Stromal cell of bone marrow (primary cell): ENCODE measurements around the gene SPTB.

ENCODE experiments used
- DNase-seq: peaks from one replicate; pipeline ENCODE4 v3.0.0-alpha.2; 2012; ENCODE audit warnings: low read depth

Gene SPTB

DNA sequence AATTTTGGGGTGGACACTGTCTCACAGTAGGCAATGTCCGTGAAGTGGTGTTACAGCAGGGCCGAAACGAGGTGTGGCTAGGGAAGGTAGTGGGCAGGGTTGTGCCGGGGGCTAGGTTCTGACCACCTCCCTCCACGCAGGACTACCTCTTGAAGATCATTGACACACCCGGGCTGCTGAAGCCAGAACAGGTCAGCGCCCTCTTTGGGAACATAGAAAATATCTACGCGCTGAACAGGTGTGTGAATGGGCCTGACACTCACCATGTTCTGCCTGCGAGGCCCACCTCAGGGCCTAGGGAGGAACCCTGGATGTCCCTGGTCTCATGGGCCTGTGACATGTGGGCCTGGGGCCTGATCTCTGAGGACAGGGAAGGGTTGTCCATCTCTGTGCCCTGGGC is 150.9 kb downstream of the SPTB start:
- no peak for DNase-seq

DNA sequence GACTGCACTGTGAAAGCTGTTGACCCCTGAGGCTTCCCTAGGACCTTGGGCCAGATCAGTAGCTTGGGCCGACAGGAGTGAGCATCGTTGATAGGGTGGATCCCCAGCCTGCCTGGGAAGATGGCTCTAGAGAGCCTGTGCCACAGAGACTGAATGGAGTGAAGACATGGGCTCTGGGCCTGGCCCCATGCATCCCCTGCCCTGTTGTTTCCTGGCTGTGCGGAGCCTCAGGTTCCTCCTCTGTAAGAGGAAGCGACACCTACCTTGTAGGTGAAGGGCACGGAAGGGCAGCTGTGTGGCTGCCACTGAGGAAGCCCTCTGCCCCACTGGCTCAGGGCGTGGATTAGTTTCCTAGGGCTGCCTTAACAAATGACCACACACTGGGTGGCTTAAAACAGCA is 151.6 kb downstream of the SPTB start:
- no peak for DNase-seq

DNA sequence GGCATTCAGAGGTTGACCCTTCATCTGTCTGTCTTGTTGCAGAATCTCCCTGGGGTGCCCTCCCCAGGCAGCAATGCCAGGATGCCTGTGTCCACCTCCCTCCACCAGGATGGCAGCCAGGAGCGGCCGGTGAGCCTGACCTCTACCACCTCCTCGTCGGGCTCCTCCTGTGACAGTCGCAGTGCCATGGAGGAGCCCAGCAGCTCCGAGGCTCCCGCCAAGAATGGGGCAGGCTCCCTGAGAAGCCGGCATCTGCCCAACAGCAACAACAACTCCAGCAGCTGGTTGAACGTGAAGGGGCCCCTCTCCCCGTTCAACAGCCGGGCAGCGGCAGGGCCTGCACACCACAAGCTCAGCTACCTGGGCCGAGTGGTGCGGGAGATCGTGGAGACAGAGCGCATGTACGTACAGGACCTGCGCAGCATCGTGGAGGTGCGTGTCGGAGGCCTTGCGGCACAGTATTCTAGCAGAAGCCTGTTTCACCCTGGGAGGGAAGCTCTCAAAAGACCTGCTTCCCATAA is 152.1 kb downstream of the SPTB start:
- no peak for DNase-seq

DNA sequence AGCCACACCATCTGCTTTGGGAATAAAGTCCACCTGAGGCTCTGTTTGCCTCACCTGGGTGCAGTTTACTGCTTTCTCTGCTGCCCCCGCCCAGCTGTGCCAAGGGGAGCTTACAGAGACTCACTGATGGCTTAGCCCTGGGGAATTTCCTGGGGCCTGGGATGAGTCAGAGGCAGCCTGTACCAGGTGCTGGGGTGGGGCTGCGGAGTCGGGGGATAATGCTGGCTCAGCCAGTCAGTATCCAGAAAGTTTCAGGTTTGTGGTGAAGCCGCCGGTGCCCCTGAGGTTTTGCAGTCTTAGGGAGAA is 153.2 kb downstream of the SPTB start:
- no peak for DNase-seq

DNA sequence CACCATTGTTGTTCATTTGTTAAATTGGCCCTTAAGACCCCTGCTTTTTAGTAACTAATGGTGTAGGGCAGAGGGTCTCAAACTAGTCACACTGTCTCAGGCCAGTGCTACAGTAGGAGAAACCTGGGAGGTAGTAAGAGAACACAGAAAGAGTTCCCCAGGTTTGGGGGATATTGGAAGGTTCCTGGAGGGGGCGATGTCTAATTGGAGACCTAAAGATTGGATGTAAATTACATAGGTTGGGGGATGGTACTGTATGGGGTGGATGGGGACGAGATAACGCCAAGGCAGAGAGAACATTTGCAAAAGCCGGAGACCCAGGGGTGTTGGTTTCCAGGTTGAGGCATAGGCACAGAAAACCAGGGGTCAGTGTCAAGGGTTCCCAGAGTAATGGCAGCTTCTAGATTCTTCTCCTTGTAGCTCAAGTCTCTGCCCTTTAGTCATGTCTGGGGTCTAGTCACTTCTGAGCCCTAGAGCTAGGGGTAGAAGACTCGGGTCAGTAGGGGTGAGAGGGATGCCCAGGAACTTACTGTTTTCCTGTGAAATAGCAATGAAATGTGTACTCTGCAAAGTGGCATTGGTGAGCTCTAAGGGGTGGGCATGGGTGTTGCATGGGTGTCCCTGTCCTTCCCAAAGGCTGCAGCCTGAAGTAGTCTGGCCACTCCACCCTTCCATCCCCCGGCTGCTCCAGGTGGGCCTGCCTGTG is 153.7 kb downstream of the SPTB start:
- no peak for DNase-seq

DNA sequence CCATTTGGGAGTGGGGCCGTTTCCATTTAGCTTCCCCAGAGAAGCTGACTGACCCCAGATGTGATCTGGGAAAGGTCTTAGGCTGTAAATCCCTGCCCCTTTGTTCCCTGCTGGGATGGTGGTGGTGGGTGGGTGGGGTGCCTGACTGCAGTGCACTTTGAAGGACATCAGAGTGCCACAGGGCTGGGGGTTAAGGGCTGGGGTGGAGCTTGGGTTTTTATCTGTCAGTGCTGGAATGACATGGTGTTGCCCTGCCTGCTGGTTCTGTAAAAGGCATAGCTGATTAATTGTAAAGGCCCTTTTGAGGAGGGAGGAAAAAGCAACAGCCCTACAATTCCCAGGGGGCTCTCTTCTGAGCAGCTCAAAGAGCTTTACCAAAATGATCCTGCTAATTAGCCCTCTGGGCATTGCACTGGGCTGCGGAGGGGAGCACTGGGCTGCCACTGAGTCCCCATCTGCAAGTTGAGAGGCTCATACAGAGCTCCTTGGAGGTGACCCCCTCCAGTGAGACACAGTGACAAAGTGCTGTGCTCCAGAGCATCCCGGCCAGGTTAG is 154.4 kb downstream of the SPTB start:
- DNase-seq = no peak

DNA sequence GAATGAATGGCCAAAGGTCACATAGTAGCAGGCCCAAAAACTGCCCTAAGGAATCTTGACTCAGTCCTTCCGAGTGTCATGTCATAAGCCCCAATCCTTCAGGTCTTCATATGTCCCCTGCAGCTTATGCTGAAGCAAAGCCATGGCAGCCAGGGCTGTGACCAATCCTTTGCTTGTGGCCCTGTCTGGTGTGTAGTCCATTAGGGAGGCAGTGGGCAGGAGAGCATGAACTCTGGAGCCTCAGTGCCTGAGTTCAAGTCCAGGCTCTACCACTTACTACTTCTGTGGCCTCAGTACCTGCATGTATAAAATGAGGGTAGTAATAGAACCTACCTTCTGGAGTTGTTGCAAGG is 155.2 kb downstream of the SPTB start:
- no peak for DNase-seq

DNA sequence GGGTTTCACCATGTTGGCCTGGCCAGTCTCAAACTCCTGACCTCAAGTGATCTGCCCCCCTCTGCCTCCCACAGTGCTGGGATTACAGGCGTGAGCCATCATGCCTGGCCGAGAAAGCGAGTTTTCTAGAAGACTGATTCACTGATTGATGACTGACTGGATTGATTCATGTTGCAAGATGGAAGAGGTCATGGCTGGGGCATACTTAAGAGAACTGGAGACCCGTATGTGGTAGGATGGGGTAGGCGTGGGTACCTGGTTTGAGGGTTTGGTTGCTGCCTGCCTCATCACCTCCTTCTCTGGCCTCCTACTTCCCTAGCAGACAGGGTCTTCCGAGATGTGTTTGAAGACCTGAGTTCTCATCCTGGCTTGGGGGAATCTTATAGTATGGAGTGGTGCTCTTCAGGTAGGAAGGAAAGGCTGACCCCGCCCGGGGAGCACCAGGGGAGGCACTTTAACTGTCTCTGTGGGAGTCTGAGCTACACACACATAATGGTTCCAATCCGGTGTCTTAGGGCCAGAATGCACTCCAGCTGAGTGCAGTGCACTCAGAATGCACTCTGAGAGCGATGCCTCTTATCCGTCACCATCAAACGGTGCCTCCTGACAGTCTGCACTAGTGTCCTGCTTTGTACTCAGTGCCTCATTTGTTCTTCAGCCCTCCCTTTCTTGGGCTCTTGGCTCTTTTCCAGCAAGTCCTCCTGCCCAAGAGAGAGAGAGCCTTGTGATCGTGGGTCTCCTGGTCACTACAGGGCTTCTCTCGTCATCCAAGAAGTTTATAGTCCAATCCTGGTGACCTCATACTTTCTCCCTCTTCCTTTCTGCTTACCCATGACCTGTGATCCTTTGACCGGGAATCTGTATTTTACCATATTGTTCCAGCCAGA is 155.8 kb downstream of the SPTB start:
- DNase-seq = no peak

DNA sequence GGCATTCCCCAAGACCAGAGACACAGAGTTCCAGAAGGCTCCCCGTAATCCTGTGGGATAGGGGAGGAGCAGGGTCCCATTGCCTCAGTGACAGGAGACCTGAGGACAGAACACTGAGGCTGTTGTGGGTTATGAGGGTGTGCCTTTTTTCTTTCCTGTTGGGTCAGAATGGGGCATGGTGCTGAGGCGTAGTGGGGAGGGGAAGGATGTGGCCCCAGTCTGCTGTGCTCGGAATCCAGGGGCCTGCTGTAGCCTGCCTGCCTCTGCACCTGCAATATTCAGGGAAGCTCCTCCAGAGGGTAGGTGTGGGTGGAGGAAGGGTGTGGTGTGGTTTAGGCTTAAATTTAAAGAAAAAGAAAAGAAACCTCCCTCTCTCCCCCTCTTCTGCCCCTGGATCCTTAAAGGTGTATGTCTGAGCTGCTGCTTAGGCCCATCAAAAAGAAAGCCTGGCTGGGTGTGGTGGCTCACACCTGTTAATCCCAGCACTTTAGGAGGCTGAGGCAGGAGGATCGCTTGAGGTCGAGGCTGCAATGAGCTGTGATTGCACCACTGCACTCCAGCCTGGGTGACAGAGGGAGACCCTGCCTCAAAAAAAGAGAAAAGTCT is 156.8 kb downstream of the SPTB start:
- DNase-seq = no peak

DNA sequence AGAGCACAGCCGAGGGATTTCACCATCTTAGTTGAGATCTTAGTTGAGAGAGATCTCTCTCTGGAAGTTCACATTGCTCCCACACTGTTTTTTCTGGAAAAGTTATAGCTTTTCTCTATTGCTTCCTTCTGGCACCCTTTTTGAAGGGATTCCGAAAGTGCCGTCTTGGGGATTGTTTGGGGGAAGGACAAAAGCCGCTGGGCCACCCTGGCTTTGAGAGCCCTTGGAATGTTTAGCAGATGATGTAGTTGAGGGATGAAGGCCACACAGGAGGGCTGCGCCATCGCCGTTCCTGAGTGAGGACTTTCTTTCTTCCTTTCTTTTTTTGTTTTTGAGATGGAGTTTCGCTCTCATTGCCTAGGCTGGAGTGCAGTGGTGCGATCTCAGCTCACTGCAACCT is 157.8 kb downstream of the SPTB start:
- no peak for DNase-seq

DNA sequence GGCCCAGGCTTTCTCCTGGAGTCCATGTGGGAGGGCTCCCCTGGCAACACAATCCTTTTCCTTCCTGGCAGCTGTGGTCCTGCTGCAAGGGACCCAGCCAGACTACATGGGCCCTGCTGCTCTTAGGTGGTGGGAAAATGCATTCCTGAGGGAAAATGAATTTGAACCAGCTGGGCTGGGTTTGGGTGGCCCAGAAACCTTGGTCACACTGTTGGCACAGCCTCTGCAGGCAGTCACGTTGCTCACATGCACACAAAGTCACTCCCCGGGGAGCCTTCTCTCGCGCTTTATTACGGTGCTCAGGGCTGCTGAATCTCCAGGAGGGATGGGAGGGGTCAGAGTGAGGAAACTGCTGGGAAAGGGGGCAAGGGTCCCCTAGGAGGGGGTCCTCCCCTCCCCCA is 158.3 kb downstream of the SPTB start:
- DNase-seq = peak; percentile 41

DNA sequence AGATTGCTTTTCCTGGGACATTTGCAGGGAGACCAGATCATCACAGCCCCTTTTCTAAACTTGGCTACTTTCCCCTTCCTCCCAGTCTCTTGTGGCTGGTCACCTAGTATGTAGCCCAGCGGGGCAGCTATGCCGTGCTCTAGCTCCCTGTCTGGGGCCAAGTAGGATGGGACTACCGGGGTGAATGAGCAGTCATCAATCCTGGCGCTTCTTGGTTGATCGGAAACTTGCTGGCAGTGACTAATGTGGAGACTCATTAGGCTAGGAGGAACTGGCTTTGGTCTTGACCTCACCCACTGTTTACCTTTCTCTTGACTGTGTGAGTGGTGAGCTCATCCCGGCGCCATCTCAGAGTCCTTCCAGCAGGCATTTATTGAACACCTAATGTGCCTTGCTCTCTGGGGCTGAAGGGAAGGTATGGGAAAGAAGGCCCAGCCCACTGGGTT is 159.6 kb downstream of the SPTB start:
- peak; percentile 37 for DNase-seq

DNA sequence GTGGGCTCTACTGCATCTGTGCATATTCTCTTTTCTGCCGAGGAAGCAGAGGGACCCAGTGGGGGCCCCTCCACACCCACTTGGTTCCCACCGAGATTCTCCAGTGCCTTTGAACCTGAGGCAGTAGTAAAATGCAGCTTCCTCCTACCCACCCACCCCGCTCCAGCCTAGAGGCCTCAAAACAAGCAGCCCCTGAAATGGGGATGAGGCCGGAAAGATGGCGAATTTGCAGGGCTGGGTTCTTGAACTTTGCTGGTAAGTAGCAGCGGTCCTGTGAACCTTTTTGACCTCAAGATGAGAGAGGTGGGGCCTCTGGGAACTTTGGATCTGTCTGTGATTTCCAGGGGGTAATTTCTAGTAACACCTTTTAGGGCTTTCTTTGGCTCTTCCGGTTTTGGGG is 160.1 kb downstream of the SPTB start:
- DNase-seq = no peak

DNA sequence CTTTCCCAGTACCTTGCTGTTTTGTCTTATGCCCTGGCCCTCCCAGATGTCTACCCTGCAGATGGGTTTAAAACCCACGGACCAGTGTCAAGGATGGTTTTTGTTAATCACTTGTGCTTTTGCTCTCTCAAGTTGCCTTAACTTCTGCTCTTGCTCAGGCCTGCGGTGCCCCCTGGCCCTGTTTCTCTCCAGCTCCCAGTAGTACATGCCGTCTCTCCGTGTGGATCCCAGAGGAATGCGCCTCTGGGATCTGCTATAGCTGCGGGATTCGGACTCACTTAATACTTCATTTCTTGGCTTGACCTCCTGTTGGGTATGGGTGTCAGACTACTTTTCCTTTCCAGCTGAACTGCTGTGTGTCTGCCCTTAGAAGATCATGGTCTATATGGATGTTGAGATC is 160.9 kb downstream of the SPTB start:
- DNase-seq = no peak

DNA sequence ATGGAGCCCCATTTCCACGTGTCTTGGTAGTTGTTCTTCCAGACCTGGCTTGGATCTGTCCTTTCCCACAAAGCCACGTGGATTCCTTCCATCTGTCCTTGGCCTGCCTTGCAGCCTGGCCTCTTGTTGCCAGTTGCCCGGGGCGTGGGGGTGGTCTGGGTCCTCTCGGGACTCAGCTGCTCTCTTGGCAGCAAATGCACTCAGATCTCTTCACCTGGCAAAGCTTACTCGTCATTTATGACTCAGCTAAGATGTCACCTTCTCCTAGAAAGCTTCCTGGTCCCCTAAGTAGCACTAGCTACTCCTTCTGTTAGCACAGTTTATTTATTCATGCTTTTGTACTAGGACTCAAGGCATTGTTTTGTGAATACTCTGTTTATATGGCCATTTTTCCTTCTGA is 161.8 kb downstream of the SPTB start:
- no peak for DNase-seq

DNA sequence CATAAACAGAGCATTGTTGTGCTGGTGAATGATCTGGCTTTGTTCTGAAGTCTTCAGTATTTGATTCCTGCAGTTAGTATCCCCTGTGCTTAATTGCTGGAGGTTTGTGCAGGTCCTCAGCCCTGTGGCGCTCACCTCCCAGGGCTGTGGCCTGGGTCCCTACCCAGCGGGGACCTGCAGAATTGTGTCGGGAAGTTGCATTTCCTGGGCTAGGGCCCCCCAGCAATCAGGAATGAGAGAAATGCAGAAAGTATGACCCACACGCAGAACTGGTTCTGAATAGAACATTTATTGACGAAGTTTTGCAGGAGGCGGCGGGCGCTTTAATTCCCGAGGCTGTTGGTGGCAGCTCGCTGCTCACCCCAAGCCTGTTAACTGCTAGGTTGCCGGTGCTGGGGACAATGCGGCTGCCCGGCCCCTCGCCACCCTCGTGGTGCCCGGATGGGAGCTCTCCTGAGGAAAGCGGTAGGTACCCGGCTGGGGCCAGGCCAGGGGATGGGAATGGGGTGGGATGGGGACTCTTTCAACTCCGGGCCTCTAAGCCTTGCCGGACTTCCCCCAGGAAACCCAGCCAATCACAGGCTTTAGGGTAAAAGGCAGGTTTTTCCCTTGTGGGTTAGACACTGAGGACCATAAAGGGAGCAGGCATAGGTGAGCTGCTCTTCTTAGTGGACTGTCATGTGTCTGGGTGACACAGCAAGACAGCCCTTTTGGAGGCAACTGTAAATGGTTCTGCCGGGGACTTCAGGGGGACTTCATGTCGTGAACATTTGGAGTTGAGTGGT is 163.9 kb downstream of the SPTB start:
- no peak for DNase-seq

DNA sequence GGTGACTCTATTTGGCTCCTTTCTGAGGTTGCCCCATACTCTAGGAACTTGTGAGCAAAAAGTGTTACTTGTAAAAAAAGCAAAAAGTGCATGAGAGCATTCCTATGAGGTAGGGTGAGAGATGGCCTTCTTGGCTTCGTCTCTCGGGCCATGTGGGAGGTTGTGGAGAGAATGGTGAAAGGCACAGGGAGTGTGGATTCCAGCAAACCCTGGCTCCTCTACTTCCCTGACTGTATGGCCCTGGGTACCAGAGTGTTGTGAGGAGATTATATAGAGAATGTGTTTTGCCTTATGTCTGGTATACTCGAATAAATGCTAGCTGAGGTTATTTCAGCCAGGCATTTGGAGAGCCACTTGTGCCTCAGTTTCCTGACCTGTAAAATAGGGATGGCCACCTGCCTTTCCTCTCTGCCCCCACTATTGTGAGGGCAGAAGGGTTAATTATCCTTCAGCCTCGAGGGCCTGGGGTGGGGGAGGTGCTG is 164.5 kb downstream of the SPTB start:
- no peak for DNase-seq

DNA sequence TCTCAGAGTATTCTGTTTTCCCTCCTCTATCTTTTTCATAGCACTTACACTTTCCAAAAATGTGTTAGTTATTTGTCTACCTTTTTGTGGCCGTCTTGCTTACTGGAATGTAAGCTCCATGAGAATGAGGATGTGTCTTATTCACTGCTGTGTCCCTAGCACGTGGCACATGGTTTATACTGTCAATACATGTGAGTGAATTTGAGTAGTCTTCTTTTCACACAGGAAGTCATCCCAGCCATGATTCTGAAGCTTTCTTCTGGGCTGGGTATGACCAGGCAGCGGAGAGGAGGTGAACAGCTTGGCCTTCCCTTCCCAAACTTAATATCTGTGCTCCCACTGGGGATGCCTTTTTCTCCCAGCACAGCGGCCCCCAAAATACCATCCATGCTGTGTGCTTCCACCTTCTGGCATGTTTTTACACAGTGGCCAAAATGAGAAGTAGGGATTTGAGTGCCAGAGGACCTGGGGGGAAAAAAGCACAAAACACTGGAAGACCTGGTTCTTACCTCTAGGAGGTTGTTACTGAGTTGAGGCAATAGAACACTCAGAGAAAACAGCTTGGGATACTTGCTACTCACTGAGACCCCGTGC is 165.2 kb downstream of the SPTB start:
- DNase-seq = no peak

DNA sequence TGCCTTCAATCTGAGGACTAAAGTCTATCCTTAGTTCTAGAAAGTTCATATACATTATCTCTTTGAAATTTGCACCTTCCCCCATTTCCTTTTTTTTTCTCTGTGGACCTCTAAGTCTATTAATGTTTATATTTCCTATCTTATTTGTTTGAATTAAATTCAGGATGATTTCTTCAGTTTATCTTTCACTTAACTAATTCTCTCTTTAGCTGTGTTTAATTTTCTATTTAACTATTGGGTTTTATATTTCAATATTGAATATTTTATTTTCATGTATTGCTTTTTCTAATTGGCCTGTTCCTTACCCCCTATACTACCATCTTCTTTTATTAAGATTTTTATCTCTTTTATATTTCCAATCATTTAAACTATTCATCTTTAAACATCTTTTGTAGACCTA is 166.0 kb downstream of the SPTB start:
- no peak for DNase-seq

DNA sequence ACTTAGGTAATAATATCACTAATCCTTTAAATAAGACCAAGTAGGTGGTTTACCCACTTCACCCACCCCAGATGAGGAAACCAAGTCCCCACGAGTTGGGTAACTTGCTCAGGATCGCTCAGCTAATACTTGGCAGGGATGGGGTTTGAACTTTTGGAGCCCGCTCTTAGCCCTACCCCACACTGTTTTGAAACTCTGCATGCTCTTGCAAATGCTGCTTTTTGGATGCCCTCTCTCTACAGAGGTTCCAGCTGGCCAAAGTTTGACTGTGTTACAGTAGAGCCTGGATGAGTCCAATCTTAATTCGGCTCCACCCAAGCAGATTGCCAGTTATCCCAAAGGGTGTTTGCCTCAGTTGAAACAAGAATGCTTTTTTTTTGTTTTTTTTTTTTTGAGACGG is 168.7 kb downstream of the SPTB start:
- DNase-seq = no peak

DNA sequence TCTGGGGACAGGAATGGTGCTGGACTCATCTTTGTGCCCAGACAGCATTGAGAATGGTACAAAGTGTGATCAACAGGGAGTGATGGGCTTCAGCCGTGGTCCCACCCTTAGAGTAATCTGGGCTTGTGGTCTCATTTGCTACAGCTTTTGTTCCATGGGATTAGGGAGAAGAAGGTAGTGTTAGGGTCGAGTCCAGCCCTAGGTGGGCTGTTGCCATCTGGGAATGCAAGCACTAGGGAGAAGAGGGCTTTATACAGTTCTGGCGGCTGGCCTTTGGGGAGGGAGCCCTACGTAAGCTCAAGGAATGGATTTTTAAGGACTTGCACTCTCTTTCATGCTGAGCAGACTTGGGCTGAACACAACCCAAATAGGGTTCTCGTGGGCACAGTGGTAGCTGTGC is 170.6 kb downstream of the SPTB start:
- no peak for DNase-seq
